ENCODE data around the gene PARM1.

PARM1 gene

DNA sequence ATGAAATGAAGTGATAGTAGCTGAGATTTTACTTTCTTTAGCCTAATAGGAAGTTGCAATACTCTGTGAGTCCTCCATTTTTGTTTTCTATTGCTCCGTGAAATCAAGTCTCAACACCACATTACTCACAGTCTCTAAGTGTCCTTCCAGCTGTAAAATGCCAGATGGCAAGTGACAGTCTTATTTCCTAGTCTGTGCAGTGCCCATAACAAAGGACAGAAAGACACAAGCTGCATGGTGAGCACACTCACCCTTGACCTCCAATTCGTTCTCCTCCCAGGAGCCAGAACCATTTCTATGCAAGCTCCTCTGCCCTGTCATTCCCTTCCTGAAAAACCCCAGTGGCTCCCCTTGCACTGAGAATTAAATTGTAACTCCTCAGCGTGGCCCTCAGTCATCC lies 101.6 kb downstream of the PARM1 start:
- ChIA-PET POLR2A (no interaction called here), CTCF (no interaction called here)
- TF ChIP-seq, protein P1, sequence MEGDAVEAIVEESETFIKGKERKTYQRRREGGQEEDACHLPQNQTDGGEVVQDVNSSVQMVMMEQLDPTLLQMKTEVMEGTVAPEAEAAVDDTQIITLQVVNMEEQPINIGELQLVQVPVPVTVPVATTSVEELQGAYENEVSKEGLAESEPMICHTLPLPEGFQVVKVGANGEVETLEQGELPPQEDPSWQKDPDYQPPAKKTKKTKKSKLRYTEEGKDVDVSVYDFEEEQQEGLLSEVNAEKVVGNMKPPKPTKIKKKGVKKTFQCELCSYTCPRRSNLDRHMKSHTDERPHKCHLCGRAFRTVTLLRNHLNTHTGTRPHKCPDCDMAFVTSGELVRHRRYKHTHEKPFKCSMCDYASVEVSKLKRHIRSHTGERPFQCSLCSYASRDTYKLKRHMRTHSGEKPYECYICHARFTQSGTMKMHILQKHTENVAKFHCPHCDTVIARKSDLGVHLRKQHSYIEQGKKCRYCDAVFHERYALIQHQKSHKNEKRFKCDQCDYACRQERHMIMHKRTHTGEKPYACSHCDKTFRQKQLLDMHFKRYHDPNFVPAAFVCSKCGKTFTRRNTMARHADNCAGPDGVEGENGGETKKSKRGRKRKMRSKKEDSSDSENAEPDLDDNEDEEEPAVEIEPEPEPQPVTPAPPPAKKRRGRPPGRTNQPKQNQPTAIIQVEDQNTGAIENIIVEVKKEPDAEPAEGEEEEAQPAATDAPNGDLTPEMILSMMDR (IDR thresholded peaks at IDR 0.05; ENCODE audit: insufficient read depth, low read length, missing control alignments): no peak
- H3K4me3 ChIP-seq (ENCODE audit: low read depth, low read length): no peak overlapping the region
- no peak for DNase-seq (ENCODE audit: low read depth, low spot score)

DNA sequence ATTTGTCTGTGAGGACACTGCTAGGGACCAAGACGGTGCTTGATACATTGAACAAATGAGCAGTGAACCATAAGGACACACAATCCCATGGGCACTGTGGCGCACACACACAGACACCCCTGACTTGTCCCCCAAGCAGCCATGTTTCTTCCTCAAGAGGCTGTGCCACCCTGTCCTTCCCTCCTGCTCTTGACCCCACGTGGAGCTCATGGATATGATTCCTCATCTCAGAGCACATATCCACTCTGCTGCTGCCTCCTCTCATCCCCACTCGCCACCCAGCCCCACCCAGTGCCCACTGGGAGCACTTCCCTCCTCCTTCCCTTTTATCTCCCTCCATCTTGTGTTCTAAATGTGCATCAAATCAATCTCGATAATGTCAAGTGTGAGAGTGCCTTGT lies 102.4 kb downstream of the PARM1 start:
- POLR2A ChIA-PET: no interaction called here
- TF ChIP-seq, protein P1 (IDR thresholded peaks at IDR 0.05; ENCODE audit: insufficient read depth, low read length, missing control alignments): no peak

DNA sequence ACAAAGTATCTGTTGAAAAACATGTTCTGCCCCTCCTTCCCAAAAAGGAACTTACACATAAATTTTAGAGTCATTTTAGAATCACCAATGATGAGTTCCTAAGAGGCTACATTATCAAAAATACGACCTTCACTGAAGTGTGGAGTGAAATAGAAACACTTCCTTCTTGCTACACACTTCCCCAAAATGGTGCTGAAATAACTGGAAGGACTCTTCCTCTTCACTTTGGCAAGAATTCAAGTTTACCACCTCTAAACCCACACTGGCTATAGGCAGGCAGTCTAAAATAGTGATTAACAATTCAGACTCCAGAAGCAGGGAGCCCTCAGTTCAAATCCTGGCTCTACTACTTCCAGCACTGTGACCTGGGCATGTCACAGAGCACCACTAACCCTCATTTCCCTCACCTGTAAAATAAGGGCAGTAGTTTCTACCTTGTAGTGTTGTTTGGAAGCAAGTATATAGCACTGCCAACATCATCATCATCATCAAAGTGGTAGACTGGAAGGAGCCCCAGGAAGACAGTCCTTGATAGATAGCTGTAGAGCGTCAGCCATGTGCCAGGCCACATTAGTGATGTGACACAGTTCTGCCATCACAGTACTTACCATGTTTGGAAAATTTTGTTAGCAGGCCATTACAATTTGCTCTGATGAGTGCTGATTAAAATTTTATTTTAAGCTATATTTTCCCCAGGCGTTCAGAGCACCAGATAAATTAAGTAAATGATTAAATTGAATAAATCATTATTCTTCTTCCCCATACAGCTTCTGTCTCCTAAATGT lies 103.3 kb downstream of the PARM1 start:
- DNase-seq (ENCODE audit: low read depth, low spot score): no peak
- H3K4me3 ChIP-seq (ENCODE audit: low read depth, low read length): no peak overlapping the region
- TF ChIP-seq, protein P1 (IDR thresholded peaks at IDR 0.05; ENCODE audit: insufficient read depth, low read length, missing control alignments): no peak
- POLR2A ChIA-PET: no interaction called here
- CTCF ChIA-PET: no interaction called here

More for the DNA sequence above, 102.4 kb downstream of the PARM1 start:
- CTCF ChIA-PET: no interaction called here
- DNase-seq (ENCODE audit: low read depth, low spot score): no peak
- no peak overlapping the region for H3K4me3 ChIP-seq (ENCODE audit: low read depth, low read length)

DNA sequence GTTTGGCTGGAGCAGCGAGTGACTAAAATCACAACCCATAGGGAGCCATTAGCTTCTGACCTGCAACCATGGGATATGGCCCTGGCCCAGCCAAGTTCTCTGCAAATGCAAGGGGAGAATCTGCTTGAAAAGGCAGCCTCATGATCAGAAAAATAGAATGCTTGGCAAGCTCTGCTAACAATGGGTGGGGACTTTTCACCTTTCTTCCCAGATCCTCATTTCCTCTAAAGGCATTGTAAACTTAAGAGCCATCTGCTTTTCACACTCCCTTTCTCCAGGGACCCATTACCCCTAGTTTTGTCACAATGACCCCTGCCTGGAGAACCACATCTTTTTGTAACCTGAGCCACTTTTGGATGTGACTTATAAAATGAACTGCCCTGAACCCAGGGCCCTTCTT lies 104.3 kb downstream of the PARM1 start:
- ChIA-PET CTCF (no interaction called here), POLR2A (no interaction called here)
- H3K4me3 ChIP-seq (ENCODE audit: low read depth, low read length): no peak overlapping the region
- TF ChIP-seq, protein P1 (IDR thresholded peaks at IDR 0.05; ENCODE audit: insufficient read depth, low read length, missing control alignments): no peak
- DNase-seq (ENCODE audit: low read depth, low spot score): no peak

DNA sequence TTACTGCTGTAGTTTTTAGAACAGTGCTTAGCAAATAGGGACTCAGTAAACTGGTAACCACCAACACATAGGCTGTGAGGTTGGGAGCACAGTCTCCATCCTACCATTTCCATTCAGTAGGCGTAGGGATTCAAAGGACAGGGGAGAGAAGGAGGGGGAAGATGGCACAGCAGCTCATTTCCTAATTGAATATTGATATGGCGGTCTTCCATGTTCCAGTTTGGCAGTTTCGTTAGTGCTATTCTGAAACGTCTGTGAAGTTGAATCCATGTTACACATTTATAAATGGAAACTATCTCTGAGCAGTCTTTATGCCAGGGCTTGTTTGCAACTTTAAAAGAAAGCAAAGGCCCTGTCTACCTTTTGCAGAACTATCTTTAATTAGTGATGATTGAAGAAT lies 105.5 kb downstream of the PARM1 start:
- no peak overlapping the region for H3K4me3 ChIP-seq (ENCODE audit: low read depth, low read length)
- POLR2A ChIA-PET: no interaction called here
- CTCF ChIA-PET: no interaction called here
- no peak for DNase-seq (ENCODE audit: low read depth, low spot score)
- TF ChIP-seq, protein P1 (IDR thresholded peaks at IDR 0.05; ENCODE audit: insufficient read depth, low read length, missing control alignments): no peak

DNA sequence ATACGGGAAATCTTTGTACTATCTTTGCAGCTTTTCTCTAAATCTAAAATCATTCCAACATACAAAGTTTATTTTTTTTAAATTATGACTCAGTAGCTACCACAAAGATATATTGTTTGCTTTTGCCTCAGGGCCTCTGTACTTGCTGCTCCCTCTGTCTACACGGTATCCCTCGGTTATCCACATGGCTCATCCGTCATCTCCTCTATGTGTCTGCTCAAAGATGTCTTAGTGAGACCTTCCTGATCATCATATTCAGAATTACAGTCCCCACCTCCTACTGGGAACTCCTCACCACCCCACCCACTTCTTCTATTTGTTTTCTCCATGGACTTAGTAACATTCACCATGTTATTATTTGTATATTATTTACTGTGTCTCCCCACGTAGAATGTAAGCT lies 107.8 kb downstream of the PARM1 start:
- no peak for DNase-seq (ENCODE audit: low read depth, low spot score)
- H3K4me3 ChIP-seq (ENCODE audit: low read depth, low read length): no peak overlapping the region
- ChIA-PET CTCF (no interaction called here), POLR2A (no interaction called here)
- TF ChIP-seq, protein P1 (IDR thresholded peaks at IDR 0.05; ENCODE audit: insufficient read depth, low read length, missing control alignments): no peak
